Epithelial cell of proximal tubule (primary cell): ENCODE results near the gene IVD. TPM values are rescaled to one million over a fixed set of nuclear protein-coding genes. Genes with fewer than 3 reads are reported as not detected.

Experiments
- DNase-seq: peaks from one replicate; pipeline ENCODE4 v3.0.0-alpha.2; 2011; ENCODE audit warnings: low read depth
- H3K4me3 ChIP-seq: 2 replicates; pipeline ENCODE4 v1.5.1; 2011; ENCODE audit warnings: low read depth, mild to moderate bottlenecking, low read length
- total RNA-seq: library from RNA; depleted of rRNA; stranded (reverse); fragments of >200 nt; gene quantifications from 2 replicates; pipeline ENCODE4 v1.2.3, GENCODE V29; 2015
- TF ChIP-seq, protein P1 (sequence below): conservative IDR thresholded peaks from 2 replicates; pipeline ENCODE4 v1.5.1; 2012; ENCODE audit warnings: low read depth, mild to moderate bottlenecking, low read length

Gene IVD
- total RNA-seq, 1 donor from 2014 or later, result 34.4 TPM

DNA sequence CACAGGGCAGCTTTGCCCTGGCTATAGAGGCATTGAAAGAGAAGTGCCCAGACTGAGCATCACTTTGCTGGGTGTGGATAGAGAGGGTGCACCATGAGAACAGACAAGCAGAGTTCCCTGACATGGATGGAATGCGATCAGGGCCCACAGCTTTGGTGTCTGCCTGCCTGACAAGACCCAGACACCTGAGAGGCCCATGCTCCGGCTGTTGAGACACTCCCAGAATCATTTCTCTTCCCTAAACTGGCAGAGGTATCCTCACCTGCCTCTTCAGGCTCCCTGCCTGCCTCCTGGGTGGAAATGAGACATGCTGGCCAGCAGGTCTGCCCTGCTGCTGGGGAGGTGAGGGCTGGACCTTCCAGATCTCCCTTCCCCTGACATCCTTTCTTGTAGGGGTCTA is 54.8 kb downstream of the IVD start:
- no peak for DNase-seq
- TF ChIP-seq, protein P1, sequence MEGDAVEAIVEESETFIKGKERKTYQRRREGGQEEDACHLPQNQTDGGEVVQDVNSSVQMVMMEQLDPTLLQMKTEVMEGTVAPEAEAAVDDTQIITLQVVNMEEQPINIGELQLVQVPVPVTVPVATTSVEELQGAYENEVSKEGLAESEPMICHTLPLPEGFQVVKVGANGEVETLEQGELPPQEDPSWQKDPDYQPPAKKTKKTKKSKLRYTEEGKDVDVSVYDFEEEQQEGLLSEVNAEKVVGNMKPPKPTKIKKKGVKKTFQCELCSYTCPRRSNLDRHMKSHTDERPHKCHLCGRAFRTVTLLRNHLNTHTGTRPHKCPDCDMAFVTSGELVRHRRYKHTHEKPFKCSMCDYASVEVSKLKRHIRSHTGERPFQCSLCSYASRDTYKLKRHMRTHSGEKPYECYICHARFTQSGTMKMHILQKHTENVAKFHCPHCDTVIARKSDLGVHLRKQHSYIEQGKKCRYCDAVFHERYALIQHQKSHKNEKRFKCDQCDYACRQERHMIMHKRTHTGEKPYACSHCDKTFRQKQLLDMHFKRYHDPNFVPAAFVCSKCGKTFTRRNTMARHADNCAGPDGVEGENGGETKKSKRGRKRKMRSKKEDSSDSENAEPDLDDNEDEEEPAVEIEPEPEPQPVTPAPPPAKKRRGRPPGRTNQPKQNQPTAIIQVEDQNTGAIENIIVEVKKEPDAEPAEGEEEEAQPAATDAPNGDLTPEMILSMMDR, result no peak
- H3K4me3 ChIP-seq, result no peak overlapping the region

DNA sequence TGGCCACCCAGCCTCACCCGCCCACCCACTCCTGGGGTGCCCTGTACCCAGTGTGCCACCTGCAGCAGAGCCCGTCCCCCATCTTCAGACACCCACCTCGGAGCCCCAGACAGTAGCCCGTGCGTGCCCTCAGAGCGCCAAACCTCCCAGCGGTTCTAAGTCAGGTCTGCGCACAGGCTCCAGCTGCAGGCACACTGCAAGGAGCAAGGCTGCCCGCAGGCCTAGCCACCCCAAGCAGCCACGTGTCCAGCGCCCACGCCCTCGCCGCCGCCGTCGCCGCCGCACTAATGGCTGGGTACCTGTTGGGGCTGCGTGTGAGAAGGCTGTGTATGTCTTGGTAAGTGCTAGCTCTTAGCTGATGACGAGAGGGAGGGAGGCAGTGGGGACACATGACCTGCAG is 56.4 kb downstream of the IVD start:
- no peak for DNase-seq
- TF ChIP-seq, protein P1, result no peak
- H3K4me3 ChIP-seq, result no peak overlapping the region

DNA sequence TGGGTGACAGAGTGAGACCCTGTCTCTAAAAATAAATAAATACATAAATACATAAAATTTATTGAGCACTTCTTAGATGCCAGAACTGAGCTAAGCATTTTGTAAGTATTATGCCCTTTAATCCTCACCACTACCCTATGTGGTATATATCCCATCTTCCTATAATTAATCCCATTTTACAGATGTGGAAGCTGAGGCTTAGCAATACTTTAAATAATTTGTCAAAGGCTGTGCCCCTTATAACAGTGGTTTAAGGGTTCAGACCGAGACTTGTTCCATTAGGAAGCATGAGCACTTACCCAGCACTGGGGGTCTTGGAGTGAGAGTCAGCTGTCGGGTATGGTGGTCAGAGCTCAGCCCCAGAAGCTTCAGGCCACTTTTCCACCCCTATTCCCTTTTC is 57.7 kb downstream of the IVD start:
- no peak overlapping the region for H3K4me3 ChIP-seq
- DNase-seq, result no peak
- TF ChIP-seq, protein P1, result no peak

DNA sequence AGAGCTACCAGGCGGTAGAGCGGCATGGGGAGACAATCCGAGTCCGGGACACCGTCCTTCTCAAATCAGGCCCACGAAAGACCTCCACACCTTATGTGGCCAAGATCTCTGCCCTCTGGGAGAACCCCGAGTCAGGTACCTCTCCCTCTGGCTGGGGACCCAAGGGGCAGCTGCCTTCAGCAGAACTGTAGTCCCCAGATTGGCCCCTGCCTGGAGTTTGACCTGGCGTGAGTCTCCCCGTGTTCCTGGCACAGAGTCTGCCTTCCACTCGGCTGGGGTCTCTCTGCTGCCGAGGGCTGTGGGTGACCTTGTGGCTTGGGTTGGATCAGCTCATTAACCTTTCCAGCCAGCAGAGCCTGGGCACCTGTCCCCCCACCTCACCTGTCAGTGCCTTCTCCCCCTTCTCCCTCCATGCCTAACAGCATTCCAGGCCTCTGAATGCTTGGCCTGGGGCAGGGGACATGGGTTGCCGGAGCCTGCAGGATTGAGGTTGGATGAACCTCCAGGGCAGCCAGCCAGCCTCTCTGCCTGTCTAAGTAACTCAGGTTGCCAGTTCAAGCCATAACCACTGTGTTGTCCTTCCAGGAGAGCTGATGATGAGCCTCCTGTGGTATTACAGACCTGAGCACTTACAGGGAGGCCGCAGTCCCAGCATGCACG is 58.4 kb downstream of the IVD start:
- no peak for DNase-seq
- TF ChIP-seq, protein P1, result no peak
- H3K4me3 ChIP-seq, result no peak overlapping the region

DNA sequence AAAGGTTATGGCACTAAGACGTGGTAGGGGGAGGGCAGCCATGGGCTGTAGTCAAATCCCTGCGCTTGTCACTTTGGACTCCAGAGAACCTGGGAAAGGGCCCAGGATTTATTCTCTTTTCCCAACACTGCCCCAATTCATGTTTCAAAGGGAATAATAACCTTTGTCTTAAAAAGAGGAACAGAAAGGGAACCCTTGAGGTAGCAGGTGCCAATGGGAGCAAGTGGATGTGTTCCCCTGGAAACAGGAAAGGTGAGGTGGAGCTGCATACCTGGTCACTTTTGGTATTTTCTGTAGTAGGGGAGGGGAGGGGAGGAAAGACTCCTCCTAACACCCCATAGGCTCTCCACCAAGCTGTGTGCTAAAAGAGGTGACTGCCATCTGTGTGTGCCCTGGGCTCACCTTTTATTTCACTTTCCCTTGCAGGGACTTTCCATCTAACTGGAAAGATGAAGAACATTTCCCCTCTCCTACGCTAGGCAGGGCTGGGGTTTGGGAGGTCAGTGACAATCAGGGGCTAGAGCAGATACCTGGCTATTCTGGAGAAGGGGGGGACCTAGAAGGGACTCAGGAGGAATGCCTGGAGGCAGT is 59.1 kb downstream of the IVD start:
- DNase-seq, result no peak
- TF ChIP-seq, protein P1, result no peak
- H3K4me3 ChIP-seq, result no peak overlapping the region

DNA sequence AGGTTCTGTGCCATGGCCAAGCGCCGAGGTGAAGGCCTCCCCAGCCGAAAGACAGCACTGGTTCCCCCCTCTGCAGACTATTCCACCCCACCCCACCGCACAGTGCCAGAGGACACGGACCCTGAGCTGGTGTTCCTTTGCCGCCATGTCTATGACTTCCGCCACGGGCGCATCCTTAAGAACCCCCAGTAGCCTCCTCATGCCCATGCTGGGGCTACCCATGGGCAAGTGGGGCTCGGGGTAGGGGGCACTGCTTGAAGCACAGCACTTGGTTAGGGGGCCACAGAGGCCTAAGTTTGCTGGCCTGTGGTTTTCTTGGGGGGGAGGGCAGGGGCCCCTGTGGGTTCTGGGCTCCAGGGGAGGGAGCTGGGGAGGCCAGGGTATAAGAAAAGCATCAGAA is 60.3 kb downstream of the IVD start:
- DNase-seq, result no peak
- no peak overlapping the region for H3K4me3 ChIP-seq

More for the DNA sequence above, 60.3 kb downstream of the IVD start:
- TF ChIP-seq, protein P1, result no peak
